Pancreas (tissue), 10 donors: ENCODE data around the gene CWC22. TPM values are rescaled to one million over a fixed set of nuclear protein-coding genes. Genes with fewer than 3 reads are reported as not detected.

ENCODE experiments used
- ATAC-seq, 4 donors: fragments of 200-7000 bp; cut with Tn5 transposase; one replicate each; pipeline versions ENCODE4 v1.8.0 to v1.9.1; 2020; ENCODE audit warnings: mild to moderate bottlenecking in 4 of 4, moderate library complexity in 4 of 4
- DNase-seq, 6 donors: peaks; one replicate each; pipeline ENCODE4 v3.0.0-alpha.2; 2020
- FAIRE-seq: peaks from 2 replicates; lab custom pipeline; 2012; peaks lifted over from hg19 to GRCh38; lab: Jason Lieb, UNC
- H3K27ac ChIP-seq, 4 donors: fragments of 200-600 bp; sonication (generic); 1 replicate in 3 of 4; 2 replicates in 1 of 4; pipeline versions ENCODE4 v1.5.0 to v1.8.0; 2020
- H3K27me3 ChIP-seq, 4 donors: fragments of 200-600 bp; one replicate each; pipeline ENCODE4 v1.8.0; 2021
- H3K36me3 ChIP-seq, 3 donors: fragments of 200-600 bp; sonication (generic) in 1 of 3; one replicate each; pipeline versions ENCODE4 v1.5.0 to v1.8.0; 2020 to 2021
- H3K4me1 ChIP-seq, 3 donors: fragments of 200-600 bp; one replicate each; pipeline ENCODE4 v1.8.0; 2021
- H3K4me3 ChIP-seq, 4 donors: fragments of 200-600 bp; sonication (generic) in 2 of 4; one replicate each; pipeline versions ENCODE4 v1.5.0 to v1.8.0; 2020 to 2021
- H3K9me3 ChIP-seq, 4 donors: fragments of 200-600 bp; one replicate each; pipeline ENCODE4 v1.8.0; 2021
- CTCF ChIP-seq, 4 donors: fragments of 200-600 bp; sonication (generic) in 3 of 4; IDR thresholded peaks; one replicate each; pipeline versions ENCODE4 v1.5.0 to v1.8.0; 2021; ENCODE audit warnings: antibody characterized with exemption in 4 of 4
- WGBS, 2 donors: extraction: QIAGEN DNeasy Blood & Tissue Kit; methylation state at CpG; one replicate each; pipeline ENCODE4 v1.1.7; 2013; 5-methylcytosine and 5-hydroxymethylcytosine counted together
- intact Hi-C, 3 donors: fragments of 100-400 bp; cut with DNase I; formaldehyde crosslinking; loops; one replicate each; pipeline versions ENCODE4 v1.11.1 to v1.14.2; 2022
- polyA plus RNA-seq, 2 donors: library from polyadenylated mRNA; stranded (reverse); fragments of 200-250 nt; gene quantifications; one replicate each; pipeline ENCODE4 v1.2.3, GENCODE V29; 2013
- total RNA-seq, 6 donors: library from RNA; stranded (reverse); fragmentation: NEBNext Ultra II Directional in 4 of 6; extraction: Animal tissue kit (Norgen Biotek cat#: 25700) in 4 of 6; gene quantifications; one replicate each; pipeline versions ENCODE4 v1.2.1 to v1.2.4, GENCODE V29; 2021 to 2023
- donor health status: healthy with polysubstance abuse.
- donor health status: DM: no; HTN: no; CAD: no; lungs with moderate emphysema.
- donor health status: DM: no; HTN: no; CAD: no.
- donor health status: control.
- donor health status: control.
- donor health status: Bipolar disorder and iron deficiency.
- donor health status: DM: yes; HTN: yes; CAD: no.
- donor health status: DM: no; HTN: no; CAD: no.
- donor health status: DM: no; HTN: no; CAD: no.
- donor health status: DM: yes; HTN: yes; CAD: no.

CWC22 gene
- total and polyA plus RNA-seq, 8 donors: 4.7 to 10.4 (median 7.0) TPM

DNA sequence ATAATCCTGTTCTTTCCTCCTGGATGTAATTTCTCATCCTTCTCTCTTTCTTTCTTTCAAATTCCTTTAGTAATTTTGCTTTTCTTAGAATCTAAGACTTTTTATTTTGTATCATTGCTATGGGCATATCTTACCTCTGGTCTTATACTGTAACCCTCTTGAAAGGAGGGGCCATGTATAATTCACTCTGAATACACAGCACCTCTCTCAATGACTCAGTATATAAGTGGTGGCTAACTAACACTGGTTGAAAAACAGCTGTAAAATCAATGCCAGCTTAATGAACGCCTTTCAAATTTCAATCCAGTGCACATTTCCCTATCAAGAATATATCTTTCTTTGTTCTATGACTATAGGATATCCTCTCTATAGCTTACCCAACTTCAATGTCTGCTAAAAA, 53.7 kb downstream of the CWC22 start:
- H3K27ac ChIP-seq: no peak overlapping the region
- intact Hi-C loops: no loop called here
- H3K36me3 ChIP-seq: peaks cover 0 to 35% (median 0%) of the 10 kb centered on the region in 3 donors
- no peaks in the 10 kb centered on the region for H3K27me3 ChIP-seq
- DNase-seq (no peak), FAIRE-seq (no peak), ATAC-seq (no peak)
- H3K9me3 ChIP-seq: no peaks in the 10 kb centered on the region
- no peak overlapping the region for H3K4me3 ChIP-seq
- WGBS, 2 donors: 90 to 96% methylated on average over 1 of the region's 1 CpG
- TF ChIP-seq CTCF (IDR thresholded peaks at IDR 0.05): no peak
- H3K4me1 ChIP-seq: peaks cover 0 to 7% (median 0%) of the 10 kb centered on the region in 3 donors

GRCh38 chr2:179952658-179953057, 54.4 kb downstream of the CWC22 start:
- TF ChIP-seq CTCF (IDR thresholded peaks at IDR 0.05): no peak
- H3K27me3 ChIP-seq: no peaks in the 10 kb centered on the region
- intact Hi-C loops: no loop called here
- H3K4me3 ChIP-seq: no peak overlapping the region
- peaks cover 0 to 8% (median 4%) of the 10 kb centered on the region in 3 donors for H3K4me1 ChIP-seq
- peaks cover 0 to 35% (median 0%) of the 10 kb centered on the region in 3 donors for H3K36me3 ChIP-seq
- ATAC-seq (no peak), DNase-seq (no peak), FAIRE-seq (no peak)
- H3K9me3 ChIP-seq: no peaks in the 10 kb centered on the region
- 86 to 95% methylated on average over 2 of the region's 2 CpGs for WGBS, 2 donors
- H3K27ac ChIP-seq: no peak overlapping the region

- no peak for TF ChIP-seq CTCF (IDR thresholded peaks at IDR 0.05)
- 95% methylated on average over 1 of the region's 1 CpG for WGBS, 2 donors
- Histone ChIP-seq H3K4me3 (no peak overlapping the region), H3K4me1 (peaks cover 0 to 8% (median 4%) of the 10 kb centered on the region in 3 donors), H3K27me3 (no peaks in the 10 kb centered on the region), H3K9me3 (no peaks in the 10 kb centered on the region), H3K27ac (no peak overlapping the region), H3K36me3 (peaks cover 0 to 35% (median 0%) of the 10 kb centered on the region in 3 donors)
- DNase-seq: no peak
- ATAC-seq: no peak
- no peak for FAIRE-seq
- intact Hi-C loops: no loop called here
These were observed 55.4 kb downstream of the CWC22 start for GRCh38 chr2:179951680-179952079.

DNA sequence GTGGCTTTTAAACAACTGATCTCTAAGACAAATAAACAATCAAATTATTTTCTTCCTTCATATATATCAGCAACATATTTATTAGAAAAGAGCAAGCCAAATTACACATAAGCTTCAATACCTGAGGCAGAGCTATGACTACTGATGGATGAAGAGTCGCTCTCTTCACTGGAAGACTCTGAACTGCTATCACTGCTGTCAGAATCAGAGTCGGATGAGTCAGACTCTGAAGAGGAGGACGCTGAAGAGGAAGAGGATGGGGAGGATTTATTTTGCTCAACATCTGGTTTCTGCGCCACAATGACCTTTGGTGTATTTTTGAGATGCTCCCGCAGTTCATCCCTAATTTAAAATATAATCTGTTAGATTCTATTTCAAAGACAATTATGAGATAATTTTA, 56.7 kb downstream of the CWC22 start:
- WGBS, 2 donors: 93 to 95% methylated on average over 5 of the region's 5 CpGs
- ATAC-seq (no peak), FAIRE-seq (no peak), DNase-seq (no peak)
- H3K9me3 ChIP-seq: no peaks in the 10 kb centered on the region
- no peak overlapping the region for H3K4me3 ChIP-seq
- intact Hi-C loops: no loop called here
- peaks cover 0 to 38% (median 0%) of the 10 kb centered on the region in 3 donors for H3K36me3 ChIP-seq
- no peak overlapping the region for H3K27ac ChIP-seq
- no peaks in the 10 kb centered on the region for H3K27me3 ChIP-seq
- peaks cover 0 to 8% (median 4%) of the 10 kb centered on the region in 3 donors for H3K4me1 ChIP-seq
- TF ChIP-seq CTCF (IDR thresholded peaks at IDR 0.05): no peak

DNA sequence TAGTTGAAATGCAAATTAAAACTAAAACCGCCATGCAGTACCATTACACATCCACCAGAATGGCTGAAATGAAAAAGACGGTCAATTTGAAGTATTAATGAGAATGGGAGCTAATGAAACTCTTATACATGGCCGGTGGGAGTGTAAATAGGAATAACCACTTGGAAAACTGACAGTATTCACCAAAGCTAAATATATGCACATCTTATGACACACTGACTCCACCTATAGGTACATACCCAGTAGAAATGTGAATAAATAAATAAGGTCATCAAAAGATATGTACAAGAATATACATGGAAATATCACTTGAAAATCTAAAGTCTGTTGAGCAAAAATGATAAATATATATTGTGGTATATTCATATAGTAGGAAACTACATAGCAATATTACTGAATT, 57.7 kb downstream of the CWC22 start:
- peaks cover 0 to 8% (median 4%) of the 10 kb centered on the region in 3 donors for H3K4me1 ChIP-seq
- ATAC-seq (no peak), FAIRE-seq (no peak), DNase-seq (no peak)
- WGBS, 2 donors: 67 to 81% methylated on average over 3 of the region's 3 CpGs
- no peak overlapping the region for H3K27ac ChIP-seq
- no peak overlapping the region for H3K4me3 ChIP-seq
- H3K36me3 ChIP-seq: peaks cover 0 to 40% (median 0%) of the 10 kb centered on the region in 3 donors
- intact Hi-C loops: no loop called here
- H3K9me3 ChIP-seq: no peaks in the 10 kb centered on the region
- no peaks in the 10 kb centered on the region for H3K27me3 ChIP-seq
- TF ChIP-seq CTCF (IDR thresholded peaks at IDR 0.05): no peak
